H9 (cell line): ENCODE measurements around the gene RIMBP2. TPM values are rescaled to one million over a fixed set of nuclear protein-coding genes. Genes with fewer than 3 reads are reported as not detected.
A peak's percentile ranks its signal among the peaks of the same experiment; 100 is the strongest.

Source experiments
- DNase-seq: peaks from one replicate; pipeline ENCODE4 v3.0.0-alpha.2; 2017
- H2AFZ ChIP-seq: one replicate; pipeline ENCODE4 v1.6.1; 2013; ENCODE audit warnings: mild to moderate bottlenecking, low read length, control low read depth, moderate library complexity
- H2AK5ac ChIP-seq: 2 replicates; pipeline ENCODE4 v1.6.1; 2013; ENCODE audit warnings: low read length, control low read depth, mixed read lengths; ENCODE audit not compliant: insufficient read length
- H2BK120ac ChIP-seq: one replicate; pipeline ENCODE4 v1.6.1; 2013; ENCODE audit warnings: low read depth, mild to moderate bottlenecking, low read length, control low read depth, inconsistent platforms; ENCODE audit not compliant: poor library complexity, severe bottlenecking
- H2BK12ac ChIP-seq: 2 replicates; pipeline ENCODE4 v1.6.1; 2013; ENCODE audit warnings: low read length, control low read depth, mixed read lengths, low read depth; ENCODE audit not compliant: insufficient read length
- H2BK15ac ChIP-seq: 2 replicates; pipeline ENCODE4 v1.6.1; 2013; ENCODE audit warnings: low read depth, low read length, control low read depth
- H2BK20ac ChIP-seq: one replicate; pipeline ENCODE4 v1.6.1; 2013; ENCODE audit warnings: low read depth, mild to moderate bottlenecking, low read length, control low read depth, inconsistent platforms; ENCODE audit not compliant: poor library complexity, severe bottlenecking
- H2BK5ac ChIP-seq: 2 replicates; pipeline ENCODE4 v1.6.1; 2013; ENCODE audit warnings: low read length, control low read depth, mixed read lengths; ENCODE audit not compliant: insufficient read length
- H3K14ac ChIP-seq: 2 replicates; pipeline ENCODE4 v1.6.1; 2013; ENCODE audit warnings: low read length, control low read depth; ENCODE audit not compliant: insufficient read depth
- H3K18ac ChIP-seq: 2 replicates; pipeline ENCODE4 v1.6.1; 2013; ENCODE audit warnings: low read depth, mild to moderate bottlenecking, mixed read lengths, low read length, control low read depth; ENCODE audit not compliant: insufficient read length
- H3K23ac ChIP-seq: 2 replicates; pipeline ENCODE4 v1.6.1; 2013; ENCODE audit warnings: low read length, control low read depth, mixed read lengths, low read depth; ENCODE audit not compliant: insufficient read length
- H3K23me2 ChIP-seq: 2 replicates; pipeline ENCODE4 v1.6.1; 2013; ENCODE audit warnings: low read depth, mild to moderate bottlenecking, mixed read lengths, low read length, control low read depth; ENCODE audit not compliant: insufficient read length, poor library complexity, severe bottlenecking
- H3K27ac ChIP-seq: 2 replicates; pipeline ENCODE4 v1.5.1; 2013; ENCODE audit warnings: low read length, control low read depth, mixed read lengths, low read depth; ENCODE audit not compliant: insufficient read length
- H3K27me3 ChIP-seq: 2 replicates; pipeline ENCODE4 v1.6.1; 2013; ENCODE audit warnings: low read length, control low read depth, inconsistent platforms; ENCODE audit not compliant: insufficient read depth
- H3K4ac ChIP-seq: 2 replicates; pipeline ENCODE4 v1.6.1; 2013; ENCODE audit warnings: low read depth, mild to moderate bottlenecking, control low read depth, inconsistent platforms, low read length, moderate library complexity
- H3K4me1 ChIP-seq: 2 replicates; pipeline ENCODE4 v1.6.1; 2013; ENCODE audit warnings: low read length, control low read depth, inconsistent platforms; ENCODE audit not compliant: insufficient read depth
- H3K4me2 ChIP-seq: 2 replicates; pipeline ENCODE4 v1.6.1; 2013; ENCODE audit warnings: low read length, control low read depth, mixed read lengths; ENCODE audit not compliant: insufficient read length, insufficient read depth
- H3K56ac ChIP-seq: 2 replicates; pipeline ENCODE4 v1.6.1; 2013; ENCODE audit warnings: low read depth, mild to moderate bottlenecking, mixed read lengths, low read length, control low read depth; ENCODE audit not compliant: insufficient read length
- H3K79me1 ChIP-seq: 2 replicates; pipeline ENCODE4 v1.6.1; 2013; ENCODE audit warnings: low read depth, mild to moderate bottlenecking, moderate library complexity, low read length, control low read depth, inconsistent platforms; ENCODE audit not compliant: insufficient read depth, poor library complexity, severe bottlenecking
- H3K79me2 ChIP-seq: 2 replicates; pipeline ENCODE4 v1.6.1; 2013; ENCODE audit warnings: low read length, control low read depth, inconsistent platforms; ENCODE audit not compliant: insufficient read depth
- H3K9ac ChIP-seq: 2 replicates; pipeline ENCODE4 v1.6.1; 2013; ENCODE audit warnings: low read length, control low read depth, mixed read lengths; ENCODE audit not compliant: insufficient read length; ENCODE audit errors: extremely low read depth
- H3K9me3 ChIP-seq: one replicate; pipeline ENCODE4 v1.6.1; 2013; ENCODE audit warnings: low read depth, low read length, inconsistent platforms; ENCODE audit not compliant: control insufficient read depth
- H3T11ph ChIP-seq: one replicate; pipeline ENCODE4 v1.6.1; 2013; ENCODE audit warnings: mild to moderate bottlenecking, low read length, control low read depth, inconsistent platforms
- H4K20me1 ChIP-seq: one replicate; pipeline ENCODE4 v1.6.1; 2013; ENCODE audit not compliant: control insufficient read depth, insufficient read length, insufficient read depth
- H4K5ac ChIP-seq: 2 replicates; pipeline ENCODE4 v1.6.1; 2013; ENCODE audit warnings: low read depth, mild to moderate bottlenecking, mixed read lengths, low read length, control low read depth; ENCODE audit not compliant: insufficient read length
- H4K8ac ChIP-seq: replicated peaks from 2 replicates; pipeline ENCODE4 v1.6.1; 2013; ENCODE audit warnings: low read length, control low read depth, mixed read lengths, low read depth; ENCODE audit not compliant: insufficient read length
- H4K91ac ChIP-seq: 2 replicates; pipeline ENCODE4 v1.6.1; 2013; ENCODE audit warnings: low read depth, mild to moderate bottlenecking, moderate library complexity, mixed read lengths, low read length, control low read depth; ENCODE audit not compliant: insufficient read length
- H3K27ac Mint-ChIP-seq, 3 experiments: 2 replicates in 2 of 3; 3 replicates in 1 of 3; pipeline ENCODE4 v1.8.0; 2020 to 2021; ENCODE audit warnings: mixed read lengths in 3 of 3, mild to moderate bottlenecking in 1 of 3, moderate library complexity in 1 of 3
- H3K27me3 Mint-ChIP-seq: 2 replicates; pipeline ENCODE4 v1.8.0; 2021; ENCODE audit warnings: low read depth, mild to moderate bottlenecking, moderate library complexity, mixed read lengths
- H3K36me3 Mint-ChIP-seq, 3 experiments: 2 replicates in 2 of 3; 3 replicates in 1 of 3; pipeline ENCODE4 v1.8.0; 2020 to 2021; ENCODE audit warnings: low read depth in 3 of 3, mixed read lengths in 3 of 3; ENCODE audit not compliant: insufficient read depth in 1 of 3
- H3K4me1 Mint-ChIP-seq, 2 experiments: 2 replicates each; pipeline ENCODE4 v1.8.0; 2020; ENCODE audit warnings: mixed read lengths in 2 of 2
- H3K4me3 Mint-ChIP-seq, 2 experiments: 2 replicates in 1 of 2; 3 replicates in 1 of 2; pipeline ENCODE4 v1.8.0; 2020 to 2021; ENCODE audit warnings: mild to moderate bottlenecking in 2 of 2, mixed read lengths in 2 of 2, moderate library complexity in 1 of 2
- H3K9me3 Mint-ChIP-seq, 2 experiments: 2 replicates in 1 of 2; 3 replicates in 1 of 2; pipeline ENCODE4 v1.8.0; 2020; ENCODE audit warnings: mild to moderate bottlenecking in 2 of 2, mixed read lengths in 2 of 2, moderate library complexity in 1 of 2
- WGBS: extraction: QIAGEN DNeasy Blood & Tissue Kit; methylation state at CpG from one replicate; pipeline ENCODE4 v1.1.7; 2013; ENCODE audit warnings: missing lambda C conversion rate, low lambda C conversion rate, mixed read lengths; ENCODE audit not compliant: insufficient read length; ENCODE audit errors: extremely low coverage; 5-methylcytosine and 5-hydroxymethylcytosine counted together
- total RNA-seq: library from RNA; stranded (reverse); gene quantifications from 2 replicates; pipeline ENCODE4 v1.2.1, GENCODE V29; 2021
- TF ChIP-seq, protein P1 (sequence below): fragments of 200-600 bp; sonication (generic); conservative IDR thresholded peaks from 3 replicates; pipeline ENCODE4 v1.8.0; 2021; ENCODE audit warnings: antibody characterized with exemption, mild to moderate bottlenecking

Gene RIMBP2
- total RNA-seq, 1 experiment from 2014 or later = 0.70 TPM

DNA sequence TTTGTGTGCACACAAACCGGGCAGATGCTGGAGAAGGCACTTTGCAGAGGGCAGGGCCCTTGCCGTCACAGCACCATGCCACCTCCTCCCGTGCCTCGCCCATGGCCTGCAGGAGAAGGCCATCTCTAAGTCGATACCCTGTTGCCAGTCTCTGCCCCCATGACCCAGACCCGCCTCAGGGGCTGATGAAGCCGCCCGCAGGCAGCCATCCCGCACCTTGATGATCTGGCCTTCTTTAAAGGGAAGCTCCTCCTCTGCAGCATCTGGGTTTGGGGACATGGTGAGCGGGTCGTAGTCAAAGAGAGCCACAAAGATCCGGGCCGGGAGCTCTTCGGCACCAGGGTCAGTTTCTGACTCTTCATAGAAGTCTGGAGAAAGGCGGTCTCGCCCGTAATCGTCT lies 302.2 kb downstream of the RIMBP2 start:
- no peak overlapping the region for H2AFZ ChIP-seq
- no peak overlapping the region for H2BK120ac ChIP-seq
- no peaks in the 10 kb centered on the region for H4K20me1 ChIP-seq
- Mint-ChIP-seq H3K27ac (peak overlapping the region in 2 of 3 experiments; percentile 34 to 46; a peak in 3 of 7 replicates), H3K4me3 (no peak overlapping the region), H3K9me3 (no peaks in the 10 kb centered on the region; a peak in 1 of 5 replicates), H3K36me3 (no peaks in the 10 kb centered on the region), H3K27me3 (peaks cover 29% of the 10 kb centered on the region), H3K4me1 (no peaks in the 10 kb centered on the region)
- TF ChIP-seq, protein P1, sequence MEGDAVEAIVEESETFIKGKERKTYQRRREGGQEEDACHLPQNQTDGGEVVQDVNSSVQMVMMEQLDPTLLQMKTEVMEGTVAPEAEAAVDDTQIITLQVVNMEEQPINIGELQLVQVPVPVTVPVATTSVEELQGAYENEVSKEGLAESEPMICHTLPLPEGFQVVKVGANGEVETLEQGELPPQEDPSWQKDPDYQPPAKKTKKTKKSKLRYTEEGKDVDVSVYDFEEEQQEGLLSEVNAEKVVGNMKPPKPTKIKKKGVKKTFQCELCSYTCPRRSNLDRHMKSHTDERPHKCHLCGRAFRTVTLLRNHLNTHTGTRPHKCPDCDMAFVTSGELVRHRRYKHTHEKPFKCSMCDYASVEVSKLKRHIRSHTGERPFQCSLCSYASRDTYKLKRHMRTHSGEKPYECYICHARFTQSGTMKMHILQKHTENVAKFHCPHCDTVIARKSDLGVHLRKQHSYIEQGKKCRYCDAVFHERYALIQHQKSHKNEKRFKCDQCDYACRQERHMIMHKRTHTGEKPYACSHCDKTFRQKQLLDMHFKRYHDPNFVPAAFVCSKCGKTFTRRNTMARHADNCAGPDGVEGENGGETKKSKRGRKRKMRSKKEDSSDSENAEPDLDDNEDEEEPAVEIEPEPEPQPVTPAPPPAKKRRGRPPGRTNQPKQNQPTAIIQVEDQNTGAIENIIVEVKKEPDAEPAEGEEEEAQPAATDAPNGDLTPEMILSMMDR = no peak
- no peaks in the 10 kb centered on the region for H3K79me2 ChIP-seq
- no peak overlapping the region for H4K91ac ChIP-seq
- no peak overlapping the region for H2BK5ac ChIP-seq
- no peak overlapping the region for H4K5ac ChIP-seq
- H3K56ac ChIP-seq = no peak overlapping the region
- H3T11ph ChIP-seq = no peak overlapping the region
- no peaks in the 10 kb centered on the region for H3K27me3 ChIP-seq
- H3K14ac ChIP-seq = no peak overlapping the region
- H2BK12ac ChIP-seq = no peak overlapping the region
- H3K9ac ChIP-seq = no peak overlapping the region
- no peak overlapping the region for H3K27ac ChIP-seq
- H2BK15ac ChIP-seq = no peak overlapping the region
- H3K23ac ChIP-seq = no peak overlapping the region
- no peak overlapping the region for H2BK20ac ChIP-seq
- no peak overlapping the region for H3K4me2 ChIP-seq
- H4K8ac ChIP-seq = no peak overlapping the region
- H3K4me1 ChIP-seq = no peaks in the 10 kb centered on the region
- no peaks in the 10 kb centered on the region for H3K9me3 ChIP-seq
- no peaks in the 10 kb centered on the region for H3K23me2 ChIP-seq
- no CpG with 5 or more reads among the region's 18 CpGs for WGBS
- no peaks in the 10 kb centered on the region for H3K79me1 ChIP-seq
- H3K4ac ChIP-seq = no peak overlapping the region
- H2AK5ac ChIP-seq = no peak overlapping the region
- no peak for DNase-seq
- no peak overlapping the region for H3K18ac ChIP-seq
